Left kidney (tissue), 2 donors: Measurements from ENCODE around the gene GNA15. TPM values are rescaled to one million over a fixed set of nuclear protein-coding genes. Genes with fewer than 3 reads are reported as not detected.
"Not testable (repeated sequence)": the region's sequence is repeated elsewhere in the genome, so short reads cannot be mapped to it uniquely, and the experiment has no call there.

Experiments used
- DNase-seq: peaks from one replicate; pipeline ENCODE4 v3.0.0-alpha.2; 2013
- polyA plus RNA-seq: library from polyadenylated mRNA; unstranded; fragments of 120-200 nt; gene quantifications from one replicate; pipeline ENCODE4 v1.2.1, GENCODE V29; 2013; ENCODE audit not compliant: insufficient read length

GNA15 gene
- polyA plus RNA-seq, 1 donor = 0.65 TPM

- no peak for DNase-seq
Observed at GRCh38 chr19:3190921-3191805, 55.3 kb downstream of the GNA15 start.

GRCh38 chr19:3191806-3192104 lies 55.9 kb downstream of the GNA15 start:
- not testable (repeated sequence) for DNase-seq

GRCh38 chr19:3192228-3192635 lies 56.4 kb downstream of the GNA15 start:
- DNase-seq = no peak

GRCh38 chr19:3192684-3193083 lies 56.9 kb downstream of the GNA15 start:
- DNase-seq = no peak

- DNase-seq = no peak
Observed at GRCh38 chr19:3193256-3194105, 57.6 kb downstream of the GNA15 start.

GRCh38 chr19:3194106-3195087 lies 58.6 kb downstream of the GNA15 start:
- no peak for DNase-seq

- DNase-seq = no peak
Observed at GRCh38 chr19:3196064-3196932, 60.5 kb downstream of the GNA15 start.

GRCh38 chr19:3196933-3197205 lies 61.0 kb downstream of the GNA15 start:
- no peak for DNase-seq

GRCh38 chr19:3198901-3199700 lies 63.3 kb downstream of the GNA15 start:
- DNase-seq = no peak

- no peak for DNase-seq
Observed at GRCh38 chr19:3201072-3201700, 65.4 kb downstream of the GNA15 start.

GRCh38 chr19:3201911-3202310 lies 66.1 kb downstream of the GNA15 start:
- DNase-seq = no peak

- no peak for DNase-seq
Observed at GRCh38 chr19:3202346-3202745, 66.5 kb downstream of the GNA15 start.

- DNase-seq = not testable (repeated sequence)
Observed at GRCh38 chr19:3202895-3203294, 67.1 kb downstream of the GNA15 start.

- no peak for DNase-seq
Observed at GRCh38 chr19:3203805-3204645, 68.2 kb downstream of the GNA15 start.

- DNase-seq = no peak
Observed at GRCh38 chr19:3204646-3205275, 68.9 kb downstream of the GNA15 start.

GRCh38 chr19:3206216-3206953 lies 70.6 kb downstream of the GNA15 start:
- no peak for DNase-seq

- no peak for DNase-seq
Observed at GRCh38 chr19:3207461-3208242, 71.8 kb downstream of the GNA15 start.
